GM19452 (cell line): Measurements from ENCODE around the gene METTL21C.

ENCODE experiments used
- ATAC-seq: cut with Tn5 transposase; IDR thresholded peaks from one replicate; pipeline ENCODE4 v1.9.1; 2021; ENCODE audit not compliant: unreplicated experiment

METTL21C gene

GRCh38 chr13:102667911-102668310 lies 26.9 kb downstream of the METTL21C start:
- no peak for ATAC-seq

GRCh38 chr13:102667023-102667422 lies 27.8 kb downstream of the METTL21C start:
- ATAC-seq, result no peak

GRCh38 chr13:102659168-102659713 lies 35.6 kb downstream of the METTL21C start:
- ATAC-seq, result no peak

- no peak for ATAC-seq
These were observed 36.2 kb downstream of the METTL21C start for GRCh38 chr13:102658660-102659059.

- ATAC-seq, result no peak
These were observed 37.2 kb downstream of the METTL21C start for GRCh38 chr13:102657630-102658029.

GRCh38 chr13:102654756-102655155 lies 40.1 kb downstream of the METTL21C start:
- no peak for ATAC-seq

- no peak for ATAC-seq
These were observed 43.0 kb downstream of the METTL21C start for GRCh38 chr13:102651892-102652291.

- no peak for ATAC-seq
These were observed 43.5 kb downstream of the METTL21C start for GRCh38 chr13:102651392-102651791.

- no peak for ATAC-seq
These were observed 44.4 kb downstream of the METTL21C start for GRCh38 chr13:102650444-102650843.

- ATAC-seq, result no peak
These were observed 46.8 kb downstream of the METTL21C start for GRCh38 chr13:102648046-102648445.

- no peak for ATAC-seq
These were observed 49.1 kb downstream of the METTL21C start for GRCh38 chr13:102645701-102646100.

GRCh38 chr13:102643656-102644055 lies 51.2 kb downstream of the METTL21C start:
- ATAC-seq, result no peak

GRCh38 chr13:102642475-102642874 lies 52.4 kb downstream of the METTL21C start:
- ATAC-seq, result no peak

- ATAC-seq, result no peak
These were observed 52.8 kb downstream of the METTL21C start for GRCh38 chr13:102642029-102642428.

GRCh38 chr13:102638741-102639140 lies 56.1 kb downstream of the METTL21C start:
- no peak for ATAC-seq
